Epithelial cell of esophagus (primary cell): ENCODE results near the gene INPP5B.
A peak's percentile ranks its signal among the peaks of the same experiment; 100 is the strongest.

Experiments
- DNase-seq: peaks from one replicate; pipeline ENCODE4 v3.0.0; 2010; ENCODE audit warnings: low read depth
- H3K4me3 ChIP-seq: 2 replicates; pipeline ENCODE4 v1.5.1; 2011; ENCODE audit warnings: mild to moderate bottlenecking, low read length, control low read depth
- TF ChIP-seq, protein P1 (sequence below): IDR thresholded peaks from 2 replicates; pipeline ENCODE4 v1.5.1; 2011; ENCODE audit warnings: low read depth, mild to moderate bottlenecking, low read length, control low read depth, inconsistent platforms; ENCODE audit not compliant: insufficient read depth; ENCODE audit errors: missing control alignments

Gene INPP5B

DNA sequence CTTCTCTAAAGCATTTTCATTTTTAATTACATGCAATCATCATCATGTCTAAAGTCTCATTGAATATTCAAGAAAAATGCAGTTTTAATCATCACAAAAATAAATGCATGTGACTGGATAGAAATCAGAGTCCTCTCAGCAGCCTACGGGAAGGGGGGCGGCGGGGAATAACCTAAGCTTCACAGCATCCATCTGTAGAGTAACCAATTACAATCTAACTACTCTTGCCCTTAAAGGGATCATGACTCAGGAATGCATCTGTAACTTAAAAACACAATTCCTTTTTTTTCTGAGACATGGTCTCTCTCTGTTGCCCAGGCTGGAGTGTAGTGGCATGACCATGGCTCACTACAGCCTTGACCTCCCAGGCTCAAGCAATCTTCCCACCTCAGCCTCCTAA is 110.1 kb downstream of the INPP5B start:
- TF ChIP-seq, protein P1, sequence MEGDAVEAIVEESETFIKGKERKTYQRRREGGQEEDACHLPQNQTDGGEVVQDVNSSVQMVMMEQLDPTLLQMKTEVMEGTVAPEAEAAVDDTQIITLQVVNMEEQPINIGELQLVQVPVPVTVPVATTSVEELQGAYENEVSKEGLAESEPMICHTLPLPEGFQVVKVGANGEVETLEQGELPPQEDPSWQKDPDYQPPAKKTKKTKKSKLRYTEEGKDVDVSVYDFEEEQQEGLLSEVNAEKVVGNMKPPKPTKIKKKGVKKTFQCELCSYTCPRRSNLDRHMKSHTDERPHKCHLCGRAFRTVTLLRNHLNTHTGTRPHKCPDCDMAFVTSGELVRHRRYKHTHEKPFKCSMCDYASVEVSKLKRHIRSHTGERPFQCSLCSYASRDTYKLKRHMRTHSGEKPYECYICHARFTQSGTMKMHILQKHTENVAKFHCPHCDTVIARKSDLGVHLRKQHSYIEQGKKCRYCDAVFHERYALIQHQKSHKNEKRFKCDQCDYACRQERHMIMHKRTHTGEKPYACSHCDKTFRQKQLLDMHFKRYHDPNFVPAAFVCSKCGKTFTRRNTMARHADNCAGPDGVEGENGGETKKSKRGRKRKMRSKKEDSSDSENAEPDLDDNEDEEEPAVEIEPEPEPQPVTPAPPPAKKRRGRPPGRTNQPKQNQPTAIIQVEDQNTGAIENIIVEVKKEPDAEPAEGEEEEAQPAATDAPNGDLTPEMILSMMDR: no peak
- no peak for DNase-seq
- no peak overlapping the region for H3K4me3 ChIP-seq

DNA sequence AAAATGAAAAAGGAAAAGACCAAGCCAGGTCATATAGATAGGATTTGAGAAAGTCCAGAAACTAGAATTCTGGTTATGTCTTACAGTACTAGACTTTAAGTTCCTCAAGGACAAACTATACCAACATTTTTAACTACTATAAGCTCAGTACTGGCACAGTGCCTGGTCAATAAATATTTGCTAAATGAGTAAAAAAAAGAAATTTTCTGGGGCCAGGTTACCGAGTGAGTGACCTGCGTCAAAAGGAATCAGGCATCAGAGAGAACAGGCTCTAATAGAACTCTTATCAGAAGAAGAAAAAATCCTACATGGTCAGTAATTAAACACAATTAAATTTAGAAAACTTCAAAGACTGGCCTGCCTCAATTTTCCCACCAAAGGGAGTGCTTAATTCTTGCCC is 115.0 kb downstream of the INPP5B start:
- TF ChIP-seq, protein P1: no peak
- H3K4me3 ChIP-seq: no peak overlapping the region

DNA sequence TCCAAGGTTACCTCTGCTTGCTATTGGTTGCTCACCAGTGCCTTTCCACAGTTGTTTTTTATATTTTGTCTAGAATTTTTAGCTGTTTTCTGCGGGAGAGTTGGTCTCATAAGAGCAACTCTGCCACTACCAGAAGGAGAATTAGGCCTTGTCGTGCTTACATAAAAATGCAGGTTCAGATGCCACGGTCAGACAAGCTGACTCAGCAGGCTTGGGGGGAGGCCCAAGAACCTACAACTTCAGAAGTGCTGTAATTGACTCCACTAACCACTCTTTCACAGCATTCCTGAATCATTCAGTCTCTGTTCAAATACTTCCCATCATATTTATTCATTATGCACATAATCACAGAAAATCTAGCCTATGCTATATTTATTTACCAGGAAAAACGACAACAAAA is 115.7 kb downstream of the INPP5B start:
- TF ChIP-seq, protein P1: no peak
- no peak for DNase-seq
- H3K4me3 ChIP-seq: no peak overlapping the region

More for the DNA sequence above, 115.0 kb downstream of the INPP5B start:
- DNase-seq: no peak

DNA sequence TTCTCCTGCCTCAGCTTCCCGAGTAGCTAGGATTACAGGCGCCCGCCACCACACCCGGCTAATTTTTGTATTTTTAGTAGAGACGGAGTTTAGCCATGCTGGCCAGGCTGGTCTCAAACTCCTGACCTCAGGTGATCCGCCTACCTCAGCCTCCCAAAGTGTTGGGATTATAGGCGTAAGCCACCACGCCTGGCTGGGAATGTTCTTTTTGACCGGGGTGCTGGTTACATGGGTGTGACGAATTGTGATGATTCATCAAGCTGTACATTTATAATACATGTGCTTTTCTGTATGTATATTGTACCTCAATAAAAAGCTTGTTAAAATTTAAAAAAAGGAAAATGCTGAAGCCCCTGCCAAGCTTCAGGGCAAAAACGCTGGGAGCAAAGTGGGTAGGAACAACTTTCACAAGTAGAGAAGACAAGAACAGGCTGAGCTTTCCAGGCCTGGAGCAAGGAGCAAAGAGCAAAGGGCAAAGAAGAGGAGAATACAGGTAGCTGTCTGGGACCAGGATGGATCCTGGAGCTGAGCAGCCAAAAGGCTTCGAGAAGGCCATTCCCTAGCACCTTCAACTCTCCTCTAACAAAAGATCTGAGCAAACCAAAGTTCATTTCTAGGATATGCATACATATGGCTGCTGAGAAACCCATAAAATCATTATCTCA is 118.3 kb downstream of the INPP5B start:
- H3K4me3 ChIP-seq: no peak overlapping the region
- TF ChIP-seq, protein P1: no peak

DNA sequence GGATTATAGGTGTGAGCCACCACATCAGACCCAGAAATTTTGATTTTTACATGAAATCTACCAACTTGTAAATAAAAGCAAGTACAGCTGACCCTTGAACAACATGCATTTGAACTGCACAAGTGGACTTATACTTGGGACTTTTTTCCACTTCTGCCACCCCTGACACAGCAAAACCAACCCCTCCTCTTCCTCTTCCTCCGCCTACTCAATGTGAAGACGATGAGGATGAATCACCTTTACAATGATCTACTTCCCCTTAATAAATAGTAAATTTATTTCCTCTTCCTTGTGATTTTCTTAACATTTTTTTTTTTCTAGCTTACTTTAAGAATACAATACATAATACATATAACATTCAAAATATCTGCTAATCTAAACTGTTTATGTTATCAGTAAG is 121.3 kb downstream of the INPP5B start:
- DNase-seq: no peak
- TF ChIP-seq, protein P1: no peak
- no peak overlapping the region for H3K4me3 ChIP-seq

More for the DNA sequence above, 118.3 kb downstream of the INPP5B start:
- peak; percentile 66 for DNase-seq

DNA sequence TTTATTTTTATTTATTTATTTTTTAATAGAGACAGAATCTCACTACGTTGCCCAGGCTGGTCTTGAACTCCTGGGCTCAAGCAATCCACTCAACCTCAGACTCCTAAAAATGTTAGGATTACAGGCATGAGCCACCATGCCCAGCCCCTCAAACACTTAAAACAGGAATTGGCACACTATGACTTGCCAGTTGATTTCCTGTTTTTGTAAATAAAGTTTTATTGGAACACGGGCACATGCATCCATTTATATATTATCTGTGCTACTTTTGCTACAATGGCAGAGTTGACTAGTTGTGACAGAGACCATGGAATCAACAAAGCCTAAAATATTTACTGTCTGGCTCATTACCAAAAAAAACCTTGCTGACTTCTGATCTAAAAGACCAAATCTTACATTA is 122.9 kb downstream of the INPP5B start:
- no peak overlapping the region for H3K4me3 ChIP-seq
- TF ChIP-seq, protein P1: no peak
- DNase-seq: no peak
